HEK293 (cell line): ENCODE results near the gene CBX5.

Source experiments
- CTCF ChIA-PET: fragments of 350-600 bp; formaldehyde crosslinking; extraction: SDS; loops from one replicate; lab custom pipeline; 2021; ENCODE audit warnings: antibody characterized with exemption; lab: Yijun Ruan, JAX
- POLR2A ChIA-PET: fragments of 300-600 bp; formaldehyde crosslinking; extraction: SDS; loops from one replicate; lab custom pipeline; 2020; ENCODE audit warnings: antibody characterized with exemption, inconsistent platforms; lab: Yijun Ruan, JAX
- H3K27ac ChIP-seq: fragments of 200-500 bp; sonication (Bioruptor generic); 2 replicates; pipeline ENCODE4 v1.5.1; 2014; ENCODE audit warnings: low read depth, low read length, control low read depth, inconsistent platforms; ENCODE audit errors: extremely low read depth
- H3K36me3 ChIP-seq, 2 experiments: fragments of 200-500 bp in 1 of 2; sonication (Bioruptor generic) in 1 of 2; 1 replicate in 1 of 2; 2 replicates in 1 of 2; pipeline ENCODE4 v1.5.1; 2014 to 2017; ENCODE audit warnings: inconsistent platforms in 2 of 2, low read length in 2 of 2; ENCODE audit not compliant: control insufficient read depth in 2 of 2, insufficient read depth in 1 of 2
- H3K4me1 ChIP-seq: fragments of 200-500 bp; sonication (Bioruptor generic); 2 replicates; pipeline ENCODE4 v1.5.1; 2014; ENCODE audit warnings: mild to moderate bottlenecking, low read length, inconsistent platforms; ENCODE audit not compliant: control insufficient read depth, insufficient read depth
- H3K4me3 ChIP-seq: 2 replicates; pipeline ENCODE4 v1.5.1; 2011; ENCODE audit warnings: low read depth, mild to moderate bottlenecking, control low read depth, low read length, moderate library complexity
- H3K9me3 ChIP-seq: fragments of 200-500 bp; sonication (Bioruptor generic); 2 replicates; pipeline ENCODE4 v1.5.1; 2014; ENCODE audit warnings: low read depth, low read length, inconsistent platforms; ENCODE audit not compliant: control insufficient read depth, insufficient read depth
- GLI2 ChIP-seq: fragments of 450-650 bp; formaldehyde crosslinking; IDR thresholded peaks from 2 replicates; pipeline ENCODE4; 2017; ENCODE audit warnings: missing biosample characterization, missing genetic modification characterization, low read depth, borderline replicate concordance
- IKZF3 ChIP-seq: fragments of 450-650 bp; IDR thresholded peaks from 2 replicates; pipeline ENCODE4 v1.5.0; 2018; ENCODE audit warnings: missing biosample characterization, mild to moderate bottlenecking, missing genetic modification characterization, moderate library complexity
- KLF8 ChIP-seq: fragments of 450-650 bp; formaldehyde crosslinking; IDR thresholded peaks from 2 replicates; pipeline ENCODE4 v1.5.1; 2016; ENCODE audit warnings: missing biosample characterization, missing genetic modification characterization
- OVOL3 ChIP-seq: fragments of 450-650 bp; formaldehyde crosslinking; IDR thresholded peaks from 2 replicates; pipeline ENCODE4 v1.5.1; 2016; ENCODE audit warnings: missing biosample characterization, missing genetic modification characterization
- SALL2 ChIP-seq: fragments of 450-650 bp; formaldehyde crosslinking; IDR thresholded peaks from 2 replicates; pipeline ENCODE4 v1.5.0; 2017; ENCODE audit warnings: missing biosample characterization, mild to moderate bottlenecking, missing genetic modification characterization, borderline replicate concordance
- ZFHX2 ChIP-seq: fragments of 450-650 bp; formaldehyde crosslinking; conservative IDR thresholded peaks from 2 replicates; pipeline ENCODE4 v1.5.1; 2016; ENCODE audit warnings: missing biosample characterization, missing genetic modification characterization
- ZNF155 ChIP-seq: fragments of 450-650 bp; formaldehyde crosslinking; IDR thresholded peaks from 2 replicates; pipeline ENCODE4 v1.5.1; 2016; ENCODE audit warnings: missing biosample characterization, missing genetic modification characterization
- ZNF16 ChIP-seq: fragments of 450-650 bp; formaldehyde crosslinking; IDR thresholded peaks from 2 replicates; pipeline ENCODE4 v1.5.1; 2016; ENCODE audit warnings: low read depth, missing biosample characterization, missing genetic modification characterization
- ZNF292 ChIP-seq: fragments of 450-650 bp; formaldehyde crosslinking; IDR thresholded peaks from 2 replicates; pipeline ENCODE4 v1.5.1; 2016; ENCODE audit warnings: low read depth, missing biosample characterization, missing genetic modification characterization, borderline replicate concordance
- ZNF341 ChIP-seq: fragments of 450-650 bp; formaldehyde crosslinking; IDR thresholded peaks from 2 replicates; pipeline ENCODE4; 2016; ENCODE audit warnings: low read depth, missing biosample characterization, missing genetic modification characterization
- ZNF394 ChIP-seq: fragments of 450-650 bp; formaldehyde crosslinking; IDR thresholded peaks from 2 replicates; pipeline ENCODE4 v1.5.1; 2016; ENCODE audit warnings: missing biosample characterization, missing genetic modification characterization, mild to moderate bottlenecking, moderate library complexity, borderline replicate concordance
- ZNF433 ChIP-seq: fragments of 450-650 bp; formaldehyde crosslinking; IDR thresholded peaks from 2 replicates; pipeline ENCODE4 v1.5.1; 2016; ENCODE audit warnings: missing biosample characterization, missing genetic modification characterization, low read depth
- ZNF529 ChIP-seq: fragments of 450-650 bp; formaldehyde crosslinking; IDR thresholded peaks from 2 replicates; pipeline ENCODE4 v1.5.1; 2017; ENCODE audit warnings: missing genetic modification characterization, missing biosample characterization; ENCODE audit not compliant: insufficient replicate concordance
- ZNF548 ChIP-seq: fragments of 450-650 bp; formaldehyde crosslinking; IDR thresholded peaks from 2 replicates; pipeline ENCODE4 v1.5.1; 2016; ENCODE audit warnings: missing biosample characterization, missing genetic modification characterization
- ZNF561 ChIP-seq: fragments of 450-650 bp; IDR thresholded peaks from 2 replicates; pipeline ENCODE4 v1.5.1; 2018; ENCODE audit warnings: missing biosample characterization, missing genetic modification characterization, borderline replicate concordance
- ZNF596 ChIP-seq: fragments of 450-650 bp; IDR thresholded peaks from 2 replicates; pipeline ENCODE4 v1.5.0; 2018; ENCODE audit warnings: missing biosample characterization, mild to moderate bottlenecking, missing genetic modification characterization, moderate library complexity
- ZNF621 ChIP-seq: fragments of 450-650 bp; formaldehyde crosslinking; IDR thresholded peaks from 2 replicates; pipeline ENCODE4 v1.5.1; 2017; ENCODE audit warnings: missing biosample characterization, missing genetic modification characterization
- ZNF76 ChIP-seq: fragments of 450-650 bp; formaldehyde crosslinking; IDR thresholded peaks from 2 replicates; pipeline ENCODE4; 2016; ENCODE audit warnings: low read depth, missing biosample characterization, missing genetic modification characterization, borderline replicate concordance
- ZNF768 ChIP-seq: fragments of 450-650 bp; formaldehyde crosslinking; IDR thresholded peaks from 2 replicates; pipeline ENCODE4 v1.5.1; 2018; ENCODE audit warnings: missing biosample characterization, mild to moderate bottlenecking, missing genetic modification characterization
- ZNF776 ChIP-seq: fragments of 450-650 bp; formaldehyde crosslinking; IDR thresholded peaks from 2 replicates; pipeline ENCODE4 v1.5.0; 2017; ENCODE audit warnings: missing biosample characterization, missing genetic modification characterization, borderline replicate concordance
- TF ChIP-seq, protein P1 (sequence below): fragments of 450-650 bp; formaldehyde crosslinking; IDR thresholded peaks from 2 replicates; pipeline ENCODE4 v1.5.1; 2016; ENCODE audit warnings: missing biosample characterization, missing genetic modification characterization
- TF ChIP-seq, protein P2 (sequence below): fragments of 450-650 bp; formaldehyde crosslinking; IDR thresholded peaks from 2 replicates; pipeline ENCODE4 v1.5.1; 2016; ENCODE audit warnings: missing biosample characterization, missing genetic modification characterization, low read depth
- TF ChIP-seq, protein P3 (sequence below): fragments of 450-650 bp; formaldehyde crosslinking; IDR thresholded peaks from 2 replicates; pipeline ENCODE4 v1.5.1; 2016; ENCODE audit warnings: missing biosample characterization, missing genetic modification characterization
- TF ChIP-seq, protein P4 (sequence below): fragments of 450-650 bp; formaldehyde crosslinking; conservative IDR thresholded peaks from 2 replicates; pipeline ENCODE4 v1.5.1; 2016; ENCODE audit warnings: low read depth, missing biosample characterization, missing genetic modification characterization
- TF ChIP-seq, protein P5 (sequence below): fragments of 450-650 bp; formaldehyde crosslinking; IDR thresholded peaks from 2 replicates; pipeline ENCODE4 v1.5.1; 2017; ENCODE audit warnings: missing biosample characterization, missing genetic modification characterization

Gene CBX5

DNA sequence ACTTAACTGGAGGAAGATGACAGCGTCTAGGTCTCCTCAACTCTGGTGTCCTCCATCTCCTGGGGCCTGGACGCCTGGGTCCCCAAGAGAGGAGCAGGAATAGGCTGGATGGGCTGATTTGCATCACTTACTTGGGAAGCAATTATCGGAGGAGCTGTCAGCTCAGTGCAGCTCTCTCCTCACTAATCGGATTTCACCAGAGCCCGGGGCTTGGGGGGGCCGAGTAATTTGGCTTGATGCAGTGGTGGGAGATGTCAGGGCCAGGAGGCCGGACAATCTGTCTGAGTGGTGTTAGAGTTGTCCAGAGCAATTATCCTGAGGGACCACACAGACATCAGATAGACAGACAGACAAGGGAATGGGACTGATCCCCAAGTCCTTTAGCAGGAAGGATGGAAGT is 86.5 kb downstream of the CBX5 start (continued):
- TF ChIP-seq ZNF292 (tag by site-specific recombination) (no peak), ZNF548 (tag by site-specific recombination) (no peak)
- TF ChIP-seq, protein P1, sequence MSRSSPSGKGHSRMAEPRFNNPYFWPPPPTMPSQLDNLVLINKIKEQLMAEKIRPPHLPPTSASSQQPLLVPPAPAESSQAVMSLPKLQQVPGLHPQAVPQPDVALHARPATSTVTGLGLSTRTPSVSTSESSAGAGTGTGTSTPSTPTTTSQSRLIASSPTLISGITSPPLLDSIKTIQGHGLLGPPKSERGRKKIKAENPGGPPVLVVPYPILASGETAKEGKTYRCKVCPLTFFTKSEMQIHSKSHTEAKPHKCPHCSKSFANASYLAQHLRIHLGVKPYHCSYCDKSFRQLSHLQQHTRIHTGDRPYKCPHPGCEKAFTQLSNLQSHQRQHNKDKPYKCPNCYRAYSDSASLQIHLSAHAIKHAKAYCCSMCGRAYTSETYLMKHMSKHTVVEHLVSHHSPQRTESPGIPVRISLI (tag by site-specific recombination): no peak

DNA sequence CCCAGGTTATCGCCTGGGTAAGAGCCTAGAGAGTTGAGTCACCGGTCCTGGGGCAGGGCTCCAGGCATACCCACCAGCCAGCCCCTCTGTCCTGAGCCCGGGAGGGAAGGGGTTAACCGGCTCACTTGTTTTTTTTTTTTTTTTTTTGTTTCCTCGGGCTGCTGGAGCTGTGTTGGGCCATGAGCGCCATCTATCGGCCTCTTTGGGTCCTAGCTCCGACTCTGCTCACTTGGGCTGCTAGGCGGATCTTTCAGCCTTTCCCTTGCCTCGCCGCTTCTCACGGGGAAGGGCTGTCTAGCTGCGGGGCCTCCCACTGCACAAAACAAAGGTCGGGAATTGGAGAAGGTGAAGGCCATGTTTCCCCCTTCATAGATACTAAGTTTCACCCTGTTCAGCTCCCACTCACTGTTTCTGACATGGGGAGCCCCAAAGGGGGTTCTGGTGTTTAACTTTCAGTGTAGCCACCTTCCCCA is 88.3 kb downstream of the CBX5 start:
- Histone ChIP-seq H3K27ac (peak overlapping the region; percentile 43; the same call in 1 of the 2 replicates), H3K4me1 (peaks cover 14% of the 10 kb centered on the region), H3K4me3 (no peak overlapping the region), H3K9me3 (no peaks in the 10 kb centered on the region), H3K36me3 (peaks cover 0 to 12% of the 10 kb centered on the region in 2 experiments; a peak in 1 of 3 replicates)
- CTCF ChIA-PET: interaction anchor here (0.6 to 8.0 kb wide), 24 partner anchors 10 to 369 kb away, joined by 3 to 109 read pairs (median 8); partner anchors contain the start of genes HOXC10, HOXC5, HOXC8 and HOXC9
- POLR2A ChIA-PET: interaction anchor here (0.5 to 1.7 kb wide), 8 partner anchors 10 to 643 kb away, joined by 3 to 13 read pairs (median 4); partner anchors contain the start of genes HOXC5 and HOXC8
- TF ChIP-seq ZNF155 (no peak), ZNF16 (tag by site-specific recombination) (no peak), OVOL3 (no peak), ZNF621 (no peak), ZNF433 (no peak), ZNF596 (tag by site-specific recombination) (no peak), KLF8 (peak; percentile 91), ZNF529 (tag by site-specific recombination) (no peak), ZNF394 (tag by site-specific recombination) (peak; percentile 92), IKZF3 (peak; percentile 54; the same call in 1 of the 2 replicates), ZNF776 (tag by site-specific recombination) (no peak), ZNF341 (tag by site-specific recombination) (peak; percentile 63), ZNF561 (tag by site-specific recombination) (no peak), ZNF76 (tag by site-specific recombination) (peak; percentile 68), GLI2 (tag by site-specific recombination) (no peak), ZNF768 (tag by site-specific recombination) (no peak), ZFHX2 (tag by site-specific recombination) (no peak), SALL2 (tag by site-specific recombination) (peak; percentile 52; the same call in 1 of the 2 replicates)
- TF ChIP-seq, protein P2, sequence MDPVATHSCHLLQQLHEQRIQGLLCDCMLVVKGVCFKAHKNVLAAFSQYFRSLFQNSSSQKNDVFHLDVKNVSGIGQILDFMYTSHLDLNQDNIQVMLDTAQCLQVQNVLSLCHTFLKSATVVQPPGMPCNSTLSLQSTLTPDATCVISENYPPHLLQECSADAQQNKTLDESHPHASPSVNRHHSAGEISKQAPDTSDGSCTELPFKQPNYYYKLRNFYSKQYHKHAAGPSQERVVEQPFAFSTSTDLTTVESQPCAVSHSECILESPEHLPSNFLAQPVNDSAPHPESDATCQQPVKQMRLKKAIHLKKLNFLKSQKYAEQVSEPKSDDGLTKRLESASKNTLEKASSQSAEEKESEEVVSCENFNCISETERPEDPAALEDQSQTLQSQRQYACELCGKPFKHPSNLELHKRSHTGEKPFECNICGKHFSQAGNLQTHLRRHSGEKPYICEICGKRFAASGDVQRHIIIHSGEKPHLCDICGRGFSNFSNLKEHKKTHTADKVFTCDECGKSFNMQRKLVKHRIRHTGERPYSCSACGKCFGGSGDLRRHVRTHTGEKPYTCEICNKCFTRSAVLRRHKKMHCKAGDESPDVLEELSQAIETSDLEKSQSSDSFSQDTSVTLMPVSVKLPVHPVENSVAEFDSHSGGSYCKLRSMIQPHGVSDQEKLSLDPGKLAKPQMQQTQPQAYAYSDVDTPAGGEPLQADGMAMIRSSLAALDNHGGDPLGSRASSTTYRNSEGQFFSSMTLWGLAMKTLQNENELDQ: no peak
- TF ChIP-seq, protein P3, sequence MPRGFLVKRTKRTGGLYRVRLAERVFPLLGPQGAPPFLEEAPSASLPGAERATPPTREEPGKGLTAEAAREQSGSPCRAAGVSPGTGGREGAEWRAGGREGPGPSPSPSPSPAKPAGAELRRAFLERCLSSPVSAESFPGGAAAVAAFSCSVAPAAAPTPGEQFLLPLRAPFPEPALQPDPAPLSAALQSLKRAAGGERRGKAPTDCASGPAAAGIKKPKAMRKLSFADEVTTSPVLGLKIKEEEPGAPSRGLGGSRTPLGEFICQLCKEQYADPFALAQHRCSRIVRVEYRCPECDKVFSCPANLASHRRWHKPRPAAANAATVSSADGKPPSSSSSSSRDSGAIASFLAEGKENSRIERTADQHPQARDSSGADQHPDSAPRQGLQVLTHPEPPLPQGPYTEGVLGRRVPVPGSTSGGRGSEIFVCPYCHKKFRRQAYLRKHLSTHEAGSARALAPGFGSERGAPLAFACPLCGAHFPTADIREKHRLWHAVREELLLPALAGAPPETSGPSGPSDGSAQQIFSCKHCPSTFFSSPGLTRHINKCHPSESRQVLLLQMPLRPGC: 0 out of 2 replicates have a peak, but pooled peaks have one; percentile 44
- TF ChIP-seq, protein P4, sequence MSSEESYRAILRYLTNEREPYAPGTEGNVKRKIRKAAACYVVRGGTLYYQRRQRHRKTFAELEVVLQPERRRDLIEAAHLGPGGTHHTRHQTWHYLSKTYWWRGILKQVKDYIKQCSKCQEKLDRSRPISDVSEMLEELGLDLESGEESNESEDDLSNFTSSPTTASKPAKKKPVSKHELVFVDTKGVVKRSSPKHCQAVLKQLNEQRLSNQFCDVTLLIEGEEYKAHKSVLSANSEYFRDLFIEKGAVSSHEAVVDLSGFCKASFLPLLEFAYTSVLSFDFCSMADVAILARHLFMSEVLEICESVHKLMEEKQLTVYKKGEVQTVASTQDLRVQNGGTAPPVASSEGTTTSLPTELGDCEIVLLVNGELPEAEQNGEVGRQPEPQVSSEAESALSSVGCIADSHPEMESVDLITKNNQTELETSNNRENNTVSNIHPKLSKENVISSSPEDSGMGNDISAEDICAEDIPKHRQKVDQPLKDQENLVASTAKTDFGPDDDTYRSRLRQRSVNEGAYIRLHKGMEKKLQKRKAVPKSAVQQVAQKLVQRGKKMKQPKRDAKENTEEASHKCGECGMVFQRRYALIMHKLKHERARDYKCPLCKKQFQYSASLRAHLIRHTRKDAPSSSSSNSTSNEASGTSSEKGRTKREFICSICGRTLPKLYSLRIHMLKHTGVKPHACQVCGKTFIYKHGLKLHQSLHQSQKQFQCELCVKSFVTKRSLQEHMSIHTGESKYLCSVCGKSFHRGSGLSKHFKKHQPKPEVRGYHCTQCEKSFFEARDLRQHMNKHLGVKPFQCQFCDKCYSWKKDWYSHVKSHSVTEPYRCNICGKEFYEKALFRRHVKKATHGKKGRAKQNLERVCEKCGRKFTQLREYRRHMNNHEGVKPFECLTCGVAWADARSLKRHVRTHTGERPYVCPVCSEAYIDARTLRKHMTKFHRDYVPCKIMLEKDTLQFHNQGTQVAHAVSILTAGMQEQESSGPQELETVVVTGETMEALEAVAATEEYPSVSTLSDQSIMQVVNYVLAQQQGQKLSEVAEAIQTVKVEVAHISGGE (tag by site-specific recombination): no peak; the same call in 1 of the 2 replicates
- TF ChIP-seq, protein P5, sequence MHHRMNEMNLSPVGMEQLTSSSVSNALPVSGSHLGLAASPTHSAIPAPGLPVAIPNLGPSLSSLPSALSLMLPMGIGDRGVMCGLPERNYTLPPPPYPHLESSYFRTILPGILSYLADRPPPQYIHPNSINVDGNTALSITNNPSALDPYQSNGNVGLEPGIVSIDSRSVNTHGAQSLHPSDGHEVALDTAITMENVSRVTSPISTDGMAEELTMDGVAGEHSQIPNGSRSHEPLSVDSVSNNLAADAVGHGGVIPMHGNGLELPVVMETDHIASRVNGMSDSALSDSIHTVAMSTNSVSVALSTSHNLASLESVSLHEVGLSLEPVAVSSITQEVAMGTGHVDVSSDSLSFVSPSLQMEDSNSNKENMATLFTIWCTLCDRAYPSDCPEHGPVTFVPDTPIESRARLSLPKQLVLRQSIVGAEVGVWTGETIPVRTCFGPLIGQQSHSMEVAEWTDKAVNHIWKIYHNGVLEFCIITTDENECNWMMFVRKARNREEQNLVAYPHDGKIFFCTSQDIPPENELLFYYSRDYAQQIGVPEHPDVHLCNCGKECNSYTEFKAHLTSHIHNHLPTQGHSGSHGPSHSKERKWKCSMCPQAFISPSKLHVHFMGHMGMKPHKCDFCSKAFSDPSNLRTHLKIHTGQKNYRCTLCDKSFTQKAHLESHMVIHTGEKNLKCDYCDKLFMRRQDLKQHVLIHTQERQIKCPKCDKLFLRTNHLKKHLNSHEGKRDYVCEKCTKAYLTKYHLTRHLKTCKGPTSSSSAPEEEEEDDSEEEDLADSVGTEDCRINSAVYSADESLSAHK: 0 out of 2 replicates have a peak, but pooled peaks have one; percentile 51
